ENCODE results near the gene CPT1A.

CPT1A gene

GRCh38 chr11:68831124-68831523, 10.6 kb downstream of the CPT1A start:
- no peak for DNase-seq (ENCODE audit: low read depth)

GRCh38 chr11:68829581-68829980, 12.1 kb downstream of the CPT1A start:
- DNase-seq (ENCODE audit: low read depth) = no peak

DNA sequence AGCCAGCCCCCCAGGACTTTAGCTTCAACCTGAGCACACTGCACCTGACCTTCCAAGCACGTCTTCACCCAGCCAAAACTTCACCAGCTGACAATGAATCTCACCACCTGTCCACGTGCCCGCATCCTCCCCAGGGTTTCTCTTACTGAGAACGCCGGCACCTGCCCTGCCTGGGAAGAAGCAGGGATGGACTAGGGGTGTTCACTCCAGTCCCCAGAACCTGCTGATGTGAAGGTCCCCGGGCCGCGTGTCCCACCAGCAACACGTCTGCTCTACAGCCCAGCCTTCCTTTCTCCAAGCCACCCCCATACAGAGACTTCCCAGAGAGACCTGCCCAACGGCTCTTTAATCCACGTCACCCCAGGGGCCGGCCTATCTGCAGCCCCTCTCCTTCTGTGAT, 12.8 kb downstream of the CPT1A start:
- DNase-seq (ENCODE audit: low read depth) = no peak

- DNase-seq (ENCODE audit: low read depth) = no peak
Observed at GRCh38 chr11:68828155-68828931, 13.4 kb downstream of the CPT1A start.

DNA sequence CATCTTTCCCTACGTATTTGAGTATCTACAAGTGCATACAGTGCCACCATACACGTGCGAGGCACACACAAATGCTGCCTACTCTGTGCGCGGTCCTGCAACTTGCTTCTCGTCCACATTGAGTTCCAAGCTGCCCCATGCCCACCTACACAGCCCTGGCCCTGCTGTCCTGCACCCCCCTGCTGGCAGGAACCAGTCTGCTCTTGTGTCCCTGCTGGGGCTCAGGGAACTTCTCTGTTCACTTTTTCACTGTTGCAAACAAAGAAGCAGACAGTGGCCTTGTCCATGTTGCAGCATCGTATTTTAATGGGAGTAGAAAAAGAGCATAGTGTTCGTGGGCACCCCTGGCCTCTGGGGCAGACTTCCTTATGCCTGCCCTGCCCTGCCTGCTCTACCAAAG, 14.0 kb downstream of the CPT1A start:
- no peak for DNase-seq (ENCODE audit: low read depth)

DNA sequence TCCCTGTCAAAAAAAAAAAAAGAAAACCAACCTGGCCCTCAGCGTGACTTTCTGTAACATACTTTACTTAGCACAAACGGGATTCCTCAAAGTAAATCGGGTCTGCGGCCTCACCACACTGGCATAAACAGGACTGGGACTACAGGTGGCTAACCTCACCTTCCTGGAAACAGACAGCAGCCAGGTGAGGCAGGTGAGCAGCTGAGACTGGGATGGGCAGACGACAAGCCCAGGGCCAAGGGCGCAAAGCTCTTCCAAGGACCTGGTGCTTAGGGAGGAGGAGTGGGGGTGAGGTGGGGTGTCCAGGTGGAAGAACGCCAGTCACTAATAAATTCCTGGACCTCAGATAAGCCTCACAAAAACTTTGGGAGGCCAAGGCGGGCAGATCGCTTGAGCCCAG, 15.0 kb downstream of the CPT1A start:
- DNase-seq (ENCODE audit: low read depth) = no peak

GRCh38 chr11:68825571-68825970, 16.1 kb downstream of the CPT1A start:
- DNase-seq (ENCODE audit: low read depth) = peak; percentile 26

GRCh38 chr11:68822546-68822945, 19.2 kb downstream of the CPT1A start:
- DNase-seq (ENCODE audit: low read depth) = no peak

DNA sequence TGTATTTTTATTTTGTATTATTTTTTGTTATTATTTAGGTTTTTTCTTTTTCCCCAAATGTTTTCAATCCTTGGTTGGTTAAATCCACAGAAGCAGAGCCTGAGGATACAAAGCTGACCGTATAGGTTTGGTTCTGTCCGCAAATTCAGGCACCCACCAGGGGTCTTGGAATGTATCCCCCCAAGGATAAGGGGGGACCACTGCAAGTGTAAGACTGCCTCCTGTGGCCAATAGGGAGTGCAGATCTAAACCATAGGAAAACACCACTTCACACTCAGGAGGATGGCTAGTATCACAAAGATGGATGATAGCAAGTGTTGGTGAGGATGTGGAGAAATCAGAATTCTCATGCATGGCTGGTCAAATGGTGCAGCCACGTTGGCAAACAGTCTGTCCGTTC, 20.0 kb downstream of the CPT1A start:
- no peak for DNase-seq (ENCODE audit: low read depth)

- DNase-seq (ENCODE audit: low read depth) = no peak
Observed at GRCh38 chr11:68819362-68819761, 22.4 kb downstream of the CPT1A start.

DNA sequence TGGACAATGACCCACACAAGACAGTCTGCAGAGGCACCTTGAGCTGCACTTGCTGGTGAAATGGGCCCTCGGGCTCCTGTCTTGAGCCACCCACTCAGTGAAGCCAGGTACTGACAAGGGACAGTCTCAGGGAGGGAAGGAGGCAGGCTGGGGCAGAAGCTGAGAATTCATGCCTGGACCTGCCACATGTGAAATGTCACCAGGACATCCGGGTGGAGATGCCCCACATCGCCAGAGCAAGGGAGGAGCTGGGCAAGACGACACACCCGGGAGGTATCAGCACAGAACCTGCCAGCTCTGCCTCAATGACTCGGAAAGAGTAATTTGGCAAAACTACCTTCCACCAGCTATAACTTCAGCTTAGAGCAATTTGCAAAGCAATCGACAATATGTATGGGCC, 23.5 kb downstream of the CPT1A start:
- no peak for DNase-seq (ENCODE audit: low read depth)

- DNase-seq (ENCODE audit: low read depth) = no peak
Observed at GRCh38 chr11:68817554-68817953, 24.2 kb downstream of the CPT1A start.

GRCh38 chr11:68816917-68817419, 24.7 kb downstream of the CPT1A start:
- no peak for DNase-seq (ENCODE audit: low read depth)

DNA sequence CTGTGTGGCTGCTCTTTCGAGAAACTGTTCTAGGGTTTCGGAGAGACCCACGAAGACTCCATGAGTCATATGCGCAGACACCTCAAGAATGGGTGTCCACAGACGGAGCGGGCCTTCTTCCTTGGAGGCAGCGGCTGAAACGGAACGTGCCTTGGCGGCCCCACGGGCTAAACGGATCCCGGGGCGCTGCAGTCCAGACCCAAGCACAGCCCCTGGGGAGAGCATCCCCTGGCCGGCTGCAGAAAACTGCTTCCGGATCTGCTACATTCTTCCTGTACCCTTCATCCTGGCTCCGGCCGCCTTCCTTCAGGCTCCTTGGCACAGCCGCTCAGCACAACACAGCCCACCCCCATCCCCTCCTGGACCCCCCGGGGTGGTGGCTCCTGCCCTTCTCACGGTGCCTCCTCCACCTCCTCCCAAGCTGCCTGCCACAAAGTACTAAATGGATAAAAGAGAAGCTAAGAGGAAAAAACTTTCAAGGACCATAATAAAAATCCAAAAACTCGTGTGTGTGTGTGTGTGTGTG, 25.4 kb downstream of the CPT1A start:
- DNase-seq (ENCODE audit: low read depth) = no peak

DNA sequence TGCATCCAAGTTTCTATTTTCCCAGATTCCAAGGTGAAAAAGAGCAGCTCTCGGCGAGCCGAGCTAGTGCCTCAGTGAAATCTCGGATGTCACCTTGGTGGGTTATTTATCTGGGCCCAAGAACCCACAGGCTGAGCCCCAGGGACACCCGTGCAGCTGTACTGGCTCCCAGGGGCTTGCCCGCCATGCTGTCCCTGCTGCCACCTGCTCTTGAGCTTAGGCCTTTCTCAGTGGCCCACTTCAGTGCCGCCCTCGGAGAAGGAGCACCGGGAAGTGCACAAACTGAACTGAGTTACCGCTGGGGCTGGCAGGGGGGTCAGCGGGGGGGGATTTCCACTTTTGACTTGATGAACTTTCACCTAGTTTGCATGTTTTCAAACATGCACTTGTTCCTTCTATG, 27.9 kb downstream of the CPT1A start:
- no peak for DNase-seq (ENCODE audit: low read depth)

- DNase-seq (ENCODE audit: low read depth) = no peak
Observed at GRCh38 chr11:68812526-68812925, 29.2 kb downstream of the CPT1A start.

DNA sequence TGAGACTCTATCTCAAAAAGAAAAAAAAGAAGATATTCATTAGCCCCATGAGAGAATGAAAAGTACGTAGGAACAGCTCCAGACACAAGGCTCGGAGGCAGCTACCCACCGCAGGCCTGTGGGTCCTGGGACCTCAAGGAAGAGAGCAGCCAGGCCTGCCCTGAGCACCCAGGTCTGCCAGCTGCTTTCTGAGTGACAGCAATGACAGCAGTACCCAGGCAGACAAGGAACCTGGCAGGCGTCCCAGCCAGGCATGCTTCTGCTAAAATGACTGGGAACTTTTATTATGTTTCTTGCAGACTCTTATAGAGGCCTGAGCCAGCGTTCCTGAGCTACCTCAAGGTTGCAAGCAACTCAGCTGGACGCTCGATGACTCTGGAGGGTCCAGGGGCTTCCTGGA, 31.6 kb downstream of the CPT1A start:
- DNase-seq (ENCODE audit: low read depth) = no peak

DNA sequence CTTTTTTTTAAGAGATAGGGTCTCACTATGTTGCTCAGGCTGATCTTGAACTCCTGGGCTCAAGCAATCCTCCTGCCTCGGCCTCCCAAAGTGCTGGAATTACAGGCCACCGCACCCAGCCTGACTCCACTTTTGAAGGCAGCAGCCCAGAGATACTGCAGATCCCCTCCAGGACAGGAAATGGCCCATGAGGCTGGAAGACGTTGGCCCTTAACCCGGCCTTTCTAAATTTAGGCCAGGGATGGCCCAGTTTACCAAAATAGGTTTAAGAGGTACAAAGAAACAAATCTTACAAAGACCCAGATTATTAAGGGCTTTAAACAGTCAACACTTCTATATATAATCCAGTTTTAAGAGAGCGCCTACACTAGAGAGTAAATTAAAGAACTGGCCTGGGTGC, 32.2 kb downstream of the CPT1A start:
- DNase-seq (ENCODE audit: low read depth) = no peak

DNA sequence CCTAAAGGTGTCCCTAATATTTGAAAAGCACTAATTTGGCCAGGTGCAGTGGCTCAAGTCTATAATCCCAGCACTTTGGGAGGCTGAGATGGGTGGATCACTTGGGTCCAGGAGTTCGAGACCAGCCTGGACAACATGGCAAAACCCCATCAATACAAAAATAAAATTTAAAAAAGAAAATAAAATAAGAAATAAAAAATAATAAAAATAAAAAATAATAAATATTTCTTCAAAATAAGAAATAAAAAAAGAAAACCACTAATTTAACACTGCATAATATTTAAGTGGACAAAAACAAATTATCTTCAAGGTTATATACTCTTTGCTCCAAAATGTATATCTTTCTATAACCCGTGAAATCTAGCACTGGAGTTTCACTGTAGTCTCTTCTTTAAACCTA, 32.9 kb downstream of the CPT1A start:
- no peak for DNase-seq (ENCODE audit: low read depth)

- no peak for DNase-seq (ENCODE audit: low read depth)
Observed at GRCh38 chr11:68806931-68807844, 34.5 kb downstream of the CPT1A start.

DNA sequence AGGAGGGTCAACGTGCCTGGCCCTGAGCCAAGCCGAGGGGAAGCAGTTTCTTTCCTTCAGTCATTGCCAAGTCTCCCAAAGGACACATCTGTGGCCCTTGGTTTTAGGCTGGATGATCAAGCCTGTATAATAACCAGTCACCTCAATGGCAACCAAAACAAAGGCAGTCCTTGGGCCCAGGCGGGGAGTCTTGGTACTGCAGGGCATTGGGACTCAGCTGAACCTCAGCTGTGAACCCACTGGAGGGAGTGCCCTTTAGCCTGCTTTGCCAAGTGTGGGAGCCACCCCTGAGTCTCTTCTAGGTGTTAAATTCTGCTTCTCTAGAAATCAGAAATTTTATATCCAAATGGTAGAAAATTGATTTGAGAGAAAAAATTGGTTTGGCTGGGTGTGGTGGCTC, 36.9 kb downstream of the CPT1A start:
- no peak for DNase-seq (ENCODE audit: low read depth)

DNA sequence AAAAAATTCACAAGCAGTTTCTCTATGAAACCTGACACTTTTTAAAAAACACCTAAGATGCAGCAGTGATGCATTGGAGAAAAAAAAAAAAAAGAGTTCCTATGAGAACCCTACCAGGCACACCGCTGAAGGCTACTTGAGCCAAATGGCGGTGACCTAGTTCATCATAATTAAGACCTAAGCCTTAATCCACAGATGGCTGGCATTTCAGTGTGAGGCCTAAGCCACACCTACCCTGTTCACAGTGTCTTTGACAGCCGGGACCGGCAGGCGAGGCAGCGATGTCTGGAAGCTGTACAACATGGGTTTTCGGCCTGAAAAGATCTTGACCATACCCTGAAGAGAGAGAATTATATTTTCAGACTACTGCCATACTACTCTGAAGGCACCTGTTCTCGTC, 38.0 kb downstream of the CPT1A start:
- no peak for DNase-seq (ENCODE audit: low read depth)

Data from stimulated activated CD8-positive, alpha-beta memory T cell treated with anti-CD3 and anti-CD28 coated beads, Interleukin-7, amount 100 ng/mL, for 24 hours (primary cell).